H1 (cell line): ENCODE data around the gene MIER2. TPM values are rescaled to one million over a fixed set of nuclear protein-coding genes. Genes with fewer than 3 reads are reported as not detected.

Experiments used
- CTCF ChIA-PET: fragments of 300-600 bp; sonication (Branson Sonifier 250); formaldehyde crosslinking; loops from one replicate; lab custom pipeline; 2021; ENCODE audit not compliant: partially characterized antibody; lab: Charles Lee
- POLR2A ChIA-PET: fragments of 300-600 bp; sonication (Branson Sonifier 250); formaldehyde crosslinking; loops from one replicate; lab custom pipeline; 2021; ENCODE audit warnings: inconsistent platforms; ENCODE audit not compliant: partially characterized antibody; lab: Charles Lee
- DNase-seq, 2 experiments: peaks; one replicate each; pipeline versions ENCODE4 v3.0.0 to v3.0.0-alpha.2; 2010 to 2022; ENCODE audit warnings: low spot score in 2 of 2, low read depth in 1 of 2, mixed read lengths in 1 of 2
- FAIRE-seq: peaks from 2 replicates; lab custom pipeline; 2011; peaks lifted over from hg19 to GRCh38; lab: Jason Lieb, UNC
- H2AFZ ChIP-seq: 2 replicates; pipeline ENCODE4 v1.8.1; 2012; ENCODE audit warnings: low read length, inconsistent platforms
- H2AK5ac ChIP-seq: 2 replicates; pipeline ENCODE4 v1.6.1; 2013; ENCODE audit warnings: low read depth, low read length
- H2BK120ac ChIP-seq: replicated peaks from 2 replicates; pipeline ENCODE3; 2013; ENCODE audit warnings: low read depth, low read length, inconsistent platforms
- H2BK12ac ChIP-seq: 2 replicates; pipeline ENCODE4 v1.6.1; 2013; ENCODE audit warnings: low read depth, low read length
- H2BK15ac ChIP-seq: 2 replicates; pipeline ENCODE4 v1.6.1; 2013; ENCODE audit warnings: low read length
- H2BK20ac ChIP-seq: 2 replicates; pipeline ENCODE4 v1.6.1; 2013; ENCODE audit warnings: low read length
- H2BK5ac ChIP-seq: 2 replicates; pipeline ENCODE4 v1.6.1; 2013; ENCODE audit warnings: low read depth, low read length
- H3K14ac ChIP-seq: 2 replicates; pipeline ENCODE4 v1.6.1; 2013; ENCODE audit warnings: inconsistent platforms; ENCODE audit not compliant: insufficient read length
- H3K18ac ChIP-seq: 2 replicates; pipeline ENCODE4 v1.6.1; 2013; ENCODE audit warnings: low read length; ENCODE audit errors: extremely low read depth
- H3K23ac ChIP-seq: 2 replicates; pipeline ENCODE4 v1.6.1; 2013; ENCODE audit warnings: inconsistent platforms; ENCODE audit not compliant: insufficient read length
- H3K23me2 ChIP-seq: 2 replicates; pipeline ENCODE4 v1.6.1; 2013; ENCODE audit warnings: low read depth, low read length
- H3K27ac ChIP-seq: 2 replicates; pipeline ENCODE4 v1.6.1; 2011; ENCODE audit warnings: low read depth, low read length, inconsistent platforms
- H3K27me3 ChIP-seq, 4 experiments: replicated peaks in 1 of 4; 1 replicate in 1 of 4; 2 replicates in 3 of 4; pipeline versions ENCODE4 v1.6.1 to v1.8.1; 2011 to 2013; ENCODE audit warnings: low read length in 3 of 4, mild to moderate bottlenecking in 3 of 4, inconsistent platforms in 2 of 4, mixed read lengths in 2 of 4, moderate library complexity in 1 of 4; ENCODE audit not compliant: control insufficient read depth in 3 of 4, insufficient read depth in 3 of 4; ENCODE audit errors: extremely low read depth in 1 of 4
- H3K36me3 ChIP-seq, 4 experiments: 2 replicates each; pipeline versions ENCODE4 v1.6.1 to v1.8.1; 2011 to 2013; ENCODE audit warnings: mild to moderate bottlenecking in 4 of 4, low read length in 3 of 4, moderate library complexity in 2 of 4, control low read depth in 1 of 4, inconsistent platforms in 1 of 4; ENCODE audit not compliant: insufficient read depth in 4 of 4, control insufficient read depth in 2 of 4
- H3K4ac ChIP-seq: replicated peaks from 2 replicates; pipeline ENCODE3; 2013; ENCODE audit warnings: low read length, low read depth, mixed read lengths, inconsistent platforms; ENCODE audit not compliant: insufficient read length
- H3K4me1 ChIP-seq, 4 experiments: replicated peaks in 1 of 4; 1 replicate in 1 of 4; 2 replicates in 3 of 4; pipeline versions ENCODE4 v1.6.1 to v1.8.1; 2011 to 2013; ENCODE audit warnings: low read length in 3 of 4, inconsistent platforms in 2 of 4, mixed read lengths in 1 of 4; ENCODE audit not compliant: insufficient read depth in 4 of 4, control insufficient read depth in 3 of 4
- H3K4me2 ChIP-seq, 2 experiments: 2 replicates each; pipeline versions ENCODE4 v1.6.1 to v1.8.1; 2011 to 2013; ENCODE audit warnings: low read depth in 2 of 2, low read length in 2 of 2, control low read depth in 1 of 2, inconsistent platforms in 1 of 2, mild to moderate bottlenecking in 1 of 2; ENCODE audit not compliant: insufficient read depth in 1 of 2
- H3K4me3 ChIP-seq, 4 experiments: fragments of 200-600, 300-600 bp in 1 of 4; sonication (generic), shearing (Covaris generic), sonication (Bioruptor Twin) in 1 of 4; 2 replicates each; pipeline versions ENCODE4 v1.5.1 to v1.8.1; 2011 to 2016; ENCODE audit warnings: low read length in 4 of 4, low read depth in 3 of 4, control low read depth in 2 of 4, inconsistent platforms in 2 of 4, mild to moderate bottlenecking in 2 of 4, mixed read lengths in 1 of 4, moderate library complexity in 1 of 4; ENCODE audit not compliant: insufficient read depth in 2 of 4; ENCODE audit errors: extremely low read depth in 1 of 4
- H3K56ac ChIP-seq: replicated peaks from 2 replicates; pipeline ENCODE3; 2013; ENCODE audit warnings: low read depth, mild to moderate bottlenecking, mixed read lengths, low read length, inconsistent platforms; ENCODE audit not compliant: insufficient read length
- H3K79me1 ChIP-seq: 2 replicates; pipeline ENCODE4 v1.6.1; 2013; ENCODE audit warnings: low read depth, low read length, control low read depth
- H3K79me2 ChIP-seq, 2 experiments: 2 replicates each; pipeline versions ENCODE4 v1.6.1 to v1.8.1; 2012 to 2013; ENCODE audit warnings: low read length in 2 of 2, mild to moderate bottlenecking in 2 of 2, inconsistent platforms in 1 of 2; ENCODE audit not compliant: insufficient read depth in 2 of 2, control insufficient read depth in 1 of 2
- H3K9ac ChIP-seq, 4 experiments: replicated peaks in 1 of 4; 1 replicate in 1 of 4; 2 replicates in 3 of 4; pipeline versions ENCODE4 v1.6.1 to v1.8.1; 2011 to 2013; ENCODE audit warnings: low read depth in 3 of 4, low read length in 3 of 4, control low read depth in 2 of 4, mild to moderate bottlenecking in 2 of 4, moderate library complexity in 2 of 4, inconsistent platforms in 1 of 4; ENCODE audit errors: extremely low read depth in 1 of 4
- H3K9me3 ChIP-seq, 2 experiments: 2 replicates each; pipeline versions ENCODE4 v1.6.1 to v1.8.1; 2012 to 2013; ENCODE audit warnings: mild to moderate bottlenecking in 2 of 2, moderate library complexity in 2 of 2, control low read depth in 1 of 2, inconsistent platforms in 1 of 2, low read depth in 1 of 2, low read length in 1 of 2, mixed read lengths in 1 of 2; ENCODE audit not compliant: insufficient read depth in 2 of 2
- H4K20me1 ChIP-seq, 2 experiments: replicated peaks in 1 of 2; 2 replicates each; pipeline versions ENCODE3 to v1.8.1; 2011 to 2013; ENCODE audit warnings: inconsistent platforms in 2 of 2, low read length in 2 of 2, mild to moderate bottlenecking in 1 of 2; ENCODE audit not compliant: insufficient read depth in 2 of 2, control insufficient read depth in 1 of 2
- H4K5ac ChIP-seq: 2 replicates; pipeline ENCODE4 v1.6.1; 2013; ENCODE audit warnings: low read length, low read depth, mixed read lengths, inconsistent platforms; ENCODE audit not compliant: insufficient read length
- H4K8ac ChIP-seq: 2 replicates; pipeline ENCODE4 v1.8.0; 2013; ENCODE audit warnings: mild to moderate bottlenecking, moderate library complexity, low read length, inconsistent platforms; ENCODE audit not compliant: insufficient read depth; ENCODE audit errors: extremely low read depth
- H4K91ac ChIP-seq: replicated peaks from 2 replicates; pipeline ENCODE3; 2013; ENCODE audit warnings: low read length, mixed read lengths, inconsistent platforms; ENCODE audit not compliant: insufficient read length
- BACH1 ChIP-seq: IDR thresholded peaks from 2 replicates; pipeline ENCODE4 v1.6.1; 2012; ENCODE audit warnings: low read length, improper control_type of control experiment
- BRCA1 ChIP-seq: IDR thresholded peaks from 2 replicates; pipeline ENCODE4 v1.6.1; 2012; ENCODE audit warnings: low read depth, low read length, improper control_type of control experiment
- CBX8 ChIP-seq: fragments of 300-800, 300-1000 bp; sonication (generic); IDR thresholded peaks from 2 replicates; pipeline ENCODE4 v1.7.1; 2016; ENCODE audit warnings: low read depth, low read length, borderline replicate concordance
- CTBP2 ChIP-seq: IDR thresholded peaks from 2 replicates; pipeline ENCODE4 v1.7.0; 2011; ENCODE audit warnings: borderline replicate concordance, mild to moderate bottlenecking, moderate library complexity, mixed read lengths, low read length; ENCODE audit not compliant: insufficient read depth, insufficient read length
- KDM5A ChIP-seq: fragments of 200-600 bp; IDR thresholded peaks from 2 replicates; pipeline ENCODE4 v1.7.1; 2012; ENCODE audit warnings: mild to moderate bottlenecking, low read length, inconsistent platforms, mixed read lengths
- PHF8 ChIP-seq: fragments of 200-600 bp; sonication (generic); conservative IDR thresholded peaks from 2 replicates; pipeline ENCODE4 v1.7.1; 2012; ENCODE audit warnings: low read depth, mild to moderate bottlenecking, inconsistent platforms, low read length, moderate library complexity
- SP2 ChIP-seq: IDR thresholded peaks from 2 replicates; pipeline ENCODE4 v1.6.1; 2012; ENCODE audit warnings: mild to moderate bottlenecking, low read length, inconsistent platforms
- TEAD4 ChIP-seq: IDR thresholded peaks from 2 replicates; pipeline ENCODE4 v1.6.1; 2012; ENCODE audit warnings: low read depth, low read length, inconsistent platforms, mixed read lengths
- WGBS, 2 experiments: shearing (Covaris generic) in 1 of 2; methylation state at CpG; one replicate each; pipeline versions ENCODE4 v1.1.6 to v1.1.7; 2013 to 2015; ENCODE audit warnings: low lambda C conversion rate in 2 of 2, mixed read lengths in 2 of 2, inconsistent platforms in 1 of 2, low coverage in 1 of 2, missing lambda C conversion rate in 1 of 2; ENCODE audit not compliant: insufficient replicate concordance in 2 of 2, insufficient coverage in 1 of 2, insufficient read length in 1 of 2; ENCODE audit errors: extremely low coverage in 1 of 2, missing lambda C conversion rate in 1 of 2; 5-methylcytosine and 5-hydroxymethylcytosine counted together
- polyA plus RNA-seq, 7 experiments: library from polyadenylated mRNA; depleted of rRNA in 3 of 7; stranded (reverse) in 5 of 7; unstranded in 2 of 7; fragments of >200 nt in 5 of 7; fragments of 200-250 nt in 2 of 7; gene quantifications; 1 replicate in 5 of 7; 2 replicates in 1 of 7; 4 replicates in 1 of 7; pipeline versions ENCODE4 v1.2.1 to v1.2.3, GENCODE V29; 2011 to 2013; ENCODE audit warnings: missing spikeins in 2 of 7, mixed read lengths in 2 of 7
- total RNA-seq: library from RNA; stranded (reverse); fragmentation: NEBNext Ultra II Directional; extraction: Animal tissue kit (Norgen Biotek cat#: 25700); gene quantifications from 2 replicates; pipeline ENCODE4 v1.2.1, GENCODE V29; 2021
- TF ChIP-seq, protein P1 (sequence below): IDR thresholded peaks from 2 replicates; pipeline ENCODE4 v1.6.1; 2012; ENCODE audit warnings: inconsistent platforms

The MIER2 gene
- total and polyA plus RNA-seq, 2 of the 8 experiments (the other 6 are each of a cell fraction or from before 2014, with no cell fraction given): 30.3 to 48.3 TPM

DNA sequence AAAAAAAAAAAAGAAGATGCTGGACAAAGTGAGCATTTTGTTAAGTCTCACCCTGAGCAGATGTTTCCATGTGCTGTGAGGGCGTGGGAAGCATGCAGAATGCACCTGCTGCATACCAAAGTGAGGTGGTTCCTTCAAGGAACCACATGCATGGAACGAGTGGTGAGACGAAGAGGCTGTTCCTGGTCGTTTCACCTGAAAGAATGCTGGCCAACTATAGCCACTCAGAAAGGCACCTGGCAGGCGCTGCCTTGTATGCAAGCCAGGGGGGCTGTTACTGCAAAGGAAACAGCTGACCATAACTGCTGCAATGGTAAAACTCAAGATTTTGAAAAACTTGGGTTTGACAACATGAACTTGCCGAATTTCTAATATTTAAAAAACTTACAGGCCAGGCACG lies 14.7 kb downstream of the MIER2 start:
- Histone ChIP-seq H2BK20ac (no peak overlapping the region), H3K18ac (no peak overlapping the region), H2AFZ (no peak overlapping the region), H3K27me3 (no peaks in the 10 kb centered on the region), H3K4me1 (no peaks in the 10 kb centered on the region), H2BK120ac (no peak overlapping the region), H3K14ac (no peak overlapping the region), H4K5ac (no peak overlapping the region), H3K4ac (no peak overlapping the region), H3K56ac (no peak overlapping the region), H4K8ac (no peak overlapping the region), H3K79me2 (peaks cover 0 to 35% of the 10 kb centered on the region in 2 experiments; a peak in 3 of 4 replicates), H3K36me3 (peaks cover 29 to 74% (median 53%) of the 10 kb centered on the region in 4 experiments), H3K4me2 (no peak overlapping the region), H2BK5ac (no peak overlapping the region), H3K23ac (no peak overlapping the region), H2BK15ac (no peak overlapping the region), H3K79me1 (peaks cover 4% of the 10 kb centered on the region), H4K20me1 (peaks cover 7 to 11% of the 10 kb centered on the region in 2 experiments), H2BK12ac (no peak overlapping the region), H4K91ac (no peak overlapping the region), H3K4me3 (no peak overlapping the region), H3K23me2 (no peaks in the 10 kb centered on the region), H3K9me3 (peaks cover 0 to 2% of the 10 kb centered on the region in 2 experiments; a peak in 1 of 4 replicates), H2AK5ac (no peak overlapping the region), H3K27ac (no peak overlapping the region), H3K9ac (no peak overlapping the region)
- POLR2A ChIA-PET: no interaction called here
- TF ChIP-seq, protein P1, sequence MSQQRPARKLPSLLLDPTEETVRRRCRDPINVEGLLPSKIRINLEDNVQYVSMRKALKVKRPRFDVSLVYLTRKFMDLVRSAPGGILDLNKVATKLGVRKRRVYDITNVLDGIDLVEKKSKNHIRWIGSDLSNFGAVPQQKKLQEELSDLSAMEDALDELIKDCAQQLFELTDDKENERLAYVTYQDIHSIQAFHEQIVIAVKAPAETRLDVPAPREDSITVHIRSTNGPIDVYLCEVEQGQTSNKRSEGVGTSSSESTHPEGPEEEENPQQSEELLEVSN: no peak
- TF ChIP-seq CTBP2: no peak
- TF ChIP-seq KDM5A: no peak
- TF ChIP-seq CBX8: no peak
- TF ChIP-seq SP2: no peak
- no peak for TF ChIP-seq PHF8
- TF ChIP-seq BACH1: no peak
- TF ChIP-seq BRCA1: no peak
- no peak for TF ChIP-seq TEAD4
- FAIRE-seq: no peak
- CTCF ChIA-PET: no interaction called here
- no peak for DNase-seq
- WGBS, 2 experiments: 93% methylated on average over 7 of the region's 7 CpGs; no CpG with 5 or more reads in 1 of the 2 experiments
